BJ (cell line): ENCODE measurements around the gene RNF213. TPM values are rescaled to one million over a fixed set of nuclear protein-coding genes. Genes with fewer than 3 reads are reported as not detected.

Experiments
- CTCF ChIA-PET: fragments of 350-600 bp; formaldehyde crosslinking; extraction: SDS; loops from one replicate; lab custom pipeline; 2021; ENCODE audit warnings: antibody characterized with exemption, inconsistent platforms; lab: Yijun Ruan, JAX
- POLR2A ChIA-PET: fragments of 300-600 bp; sonication (Branson Sonifier 250); formaldehyde crosslinking; extraction: SDS; loops from one replicate; lab custom pipeline; 2021; ENCODE audit warnings: antibody characterized with exemption; lab: Charles Lee
- DNase-seq: peaks from one replicate; pipeline ENCODE4 v3.0.0-alpha.2; 2011; ENCODE audit warnings: low read depth
- H3K27me3 ChIP-seq: 2 replicates; pipeline ENCODE4 v1.6.0; 2011; ENCODE audit warnings: low read length; ENCODE audit not compliant: control insufficient read depth, insufficient read depth
- H3K36me3 ChIP-seq: 2 replicates; pipeline ENCODE4 v1.5.1; 2011; ENCODE audit warnings: low read length; ENCODE audit not compliant: control insufficient read depth, insufficient read depth
- H3K4me3 ChIP-seq: 2 replicates; pipeline ENCODE4 v1.5.1; 2011; ENCODE audit warnings: low read depth, mild to moderate bottlenecking, control low read depth, low read length
- CTCF ChIP-seq: IDR thresholded peaks from 2 replicates; pipeline ENCODE4 v1.5.1; 2011; ENCODE audit warnings: low read depth, mild to moderate bottlenecking, control low read depth, inconsistent platforms, low read length, moderate library complexity; ENCODE audit not compliant: insufficient read depth
- polyA plus RNA-seq: library from polyadenylated mRNA; depleted of rRNA; stranded (reverse); fragments of >200 nt; gene quantifications from 2 replicates; pipeline ENCODE4 v1.2.3, GENCODE V29; 2011

The RNF213 gene
- polyA plus RNA-seq, 1 experiment: 53.1 TPM

- ChIA-PET CTCF (interaction anchor here (0.6 kb wide), 1 partner anchor 360 kb away, joined by 3 read pairs; no protein-coding TSS in a partner anchor), POLR2A (no interaction called here)
- no peak for DNase-seq
- no peak overlapping the region for H3K4me3 ChIP-seq
- no peak for TF ChIP-seq CTCF
- H3K36me3 ChIP-seq: peaks cover 52% of the 10 kb centered on the region
- H3K27me3 ChIP-seq: no peaks in the 10 kb centered on the region
Observed at GRCh38 chr17:80365001-80365965, 104.6 kb downstream of the RNF213 start.

- peaks cover 49% of the 10 kb centered on the region for H3K36me3 ChIP-seq
- TF ChIP-seq CTCF: no peak
- POLR2A ChIA-PET: no interaction called here
- H3K27me3 ChIP-seq: no peaks in the 10 kb centered on the region
- H3K4me3 ChIP-seq: no peak overlapping the region
- CTCF ChIA-PET: interaction anchor here (0.6 kb wide), 1 partner anchor 361 kb away, joined by 3 read pairs; no protein-coding TSS in a partner anchor
- DNase-seq: no peak
Observed at GRCh38 chr17:80365983-80366382, 105.3 kb downstream of the RNF213 start.

GRCh38 chr17:80367503-80367902 lies 106.9 kb downstream of the RNF213 start:
- H3K27me3 ChIP-seq: no peaks in the 10 kb centered on the region
- no peak for DNase-seq
- ChIA-PET CTCF (no interaction called here), POLR2A (no interaction called here)
- no peak for TF ChIP-seq CTCF
- no peak overlapping the region for H3K4me3 ChIP-seq
- peaks cover 45% of the 10 kb centered on the region for H3K36me3 ChIP-seq

GRCh38 chr17:80371196-80371595 lies 110.5 kb downstream of the RNF213 start:
- TF ChIP-seq CTCF: no peak
- Histone ChIP-seq H3K36me3 (peaks cover 36% of the 10 kb centered on the region), H3K4me3 (no peak overlapping the region), H3K27me3 (no peaks in the 10 kb centered on the region)
- ChIA-PET POLR2A (no interaction called here), CTCF (interaction anchor here (0.9 to 1.0 kb wide), 2 partner anchors 9 to 13 kb away, joined by 3 to 6 read pairs; no protein-coding TSS in a partner anchor)
- no peak for DNase-seq

- peaks cover 45% of the 10 kb centered on the region for H3K36me3 ChIP-seq
- DNase-seq: no peak
- CTCF ChIA-PET: no interaction called here
- TF ChIP-seq CTCF: no peak
- no peaks in the 10 kb centered on the region for H3K27me3 ChIP-seq
- POLR2A ChIA-PET: no interaction called here
- no peak overlapping the region for H3K4me3 ChIP-seq
Observed at GRCh38 chr17:80372456-80372855, 111.8 kb downstream of the RNF213 start.
